ENCODE measurements around the gene SLC35E1. TPM values are rescaled to one million over a fixed set of nuclear protein-coding genes. Genes with fewer than 3 reads are reported as not detected.
"Not testable (repeated sequence)": the region's sequence is repeated elsewhere in the genome, so short reads cannot be mapped to it uniquely, and the experiment has no call there.

Gene SLC35E1
- total and polyA plus RNA-seq, 9 donors = 17.6 to 39.7 (median 30.2) TPM

GRCh38 chr19:16554776-16555175 is 17.4 kb downstream of the SLC35E1 start:
- 83 to 88% (median 87%) methylated on average over 8 of the region's 8 CpGs for WGBS, 3 donors
- H3K36me3 ChIP-seq = no peaks in the 10 kb centered on the region
- TF ChIP-seq EP300 (IDR thresholded peaks at IDR 0.05) = no peak

GRCh38 chr19:16551902-16552301 is 20.3 kb downstream of the SLC35E1 start:
- intact Hi-C loops (cut with DNase I); H3K4me1 ChIP-seq (ENCODE audit: insufficient read depth); H3K27me3 ChIP-seq; H3K36me3 ChIP-seq; DNase-seq; H3K9me3 ChIP-seq; H3K4me3 ChIP-seq; H3K27ac ChIP-seq: not testable (repeated sequence)
- 85 to 88% (median 87%) methylated on average over 6 of the region's 6 CpGs for WGBS, 3 donors

More at GRCh38 chr19:16554776-16555175, 17.4 kb downstream of the SLC35E1 start:
- H3K9me3 ChIP-seq = no peaks in the 10 kb centered on the region
- no peak for DNase-seq
- no peak overlapping the region for H3K4me3 ChIP-seq
- intact Hi-C loops (cut with DNase I) = no loop called here
- H3K27ac ChIP-seq = no peak overlapping the region
- no peaks in the 10 kb centered on the region for H3K27me3 ChIP-seq
- no peaks in the 10 kb centered on the region for H3K4me1 ChIP-seq (ENCODE audit: insufficient read depth)

GRCh38 chr19:16548956-16549355 is 23.3 kb downstream of the SLC35E1 start:
- Histone ChIP-seq H3K4me1 (ENCODE audit: insufficient read depth) (no peaks in the 10 kb centered on the region), H3K36me3 (no peaks in the 10 kb centered on the region), H3K9me3 (no peaks in the 10 kb centered on the region), H3K27ac (no peak overlapping the region), H3K27me3 (no peaks in the 10 kb centered on the region), H3K4me3 (no peak overlapping the region)
- intact Hi-C loops (cut with DNase I) = no loop called here
- WGBS, 3 donors = 88 to 95% (median 93%) methylated on average over 4 of the region's 4 CpGs
- TF ChIP-seq EP300 (IDR thresholded peaks at IDR 0.05) = no peak
- TF ChIP-seq, protein P1, sequence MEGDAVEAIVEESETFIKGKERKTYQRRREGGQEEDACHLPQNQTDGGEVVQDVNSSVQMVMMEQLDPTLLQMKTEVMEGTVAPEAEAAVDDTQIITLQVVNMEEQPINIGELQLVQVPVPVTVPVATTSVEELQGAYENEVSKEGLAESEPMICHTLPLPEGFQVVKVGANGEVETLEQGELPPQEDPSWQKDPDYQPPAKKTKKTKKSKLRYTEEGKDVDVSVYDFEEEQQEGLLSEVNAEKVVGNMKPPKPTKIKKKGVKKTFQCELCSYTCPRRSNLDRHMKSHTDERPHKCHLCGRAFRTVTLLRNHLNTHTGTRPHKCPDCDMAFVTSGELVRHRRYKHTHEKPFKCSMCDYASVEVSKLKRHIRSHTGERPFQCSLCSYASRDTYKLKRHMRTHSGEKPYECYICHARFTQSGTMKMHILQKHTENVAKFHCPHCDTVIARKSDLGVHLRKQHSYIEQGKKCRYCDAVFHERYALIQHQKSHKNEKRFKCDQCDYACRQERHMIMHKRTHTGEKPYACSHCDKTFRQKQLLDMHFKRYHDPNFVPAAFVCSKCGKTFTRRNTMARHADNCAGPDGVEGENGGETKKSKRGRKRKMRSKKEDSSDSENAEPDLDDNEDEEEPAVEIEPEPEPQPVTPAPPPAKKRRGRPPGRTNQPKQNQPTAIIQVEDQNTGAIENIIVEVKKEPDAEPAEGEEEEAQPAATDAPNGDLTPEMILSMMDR (IDR thresholded peaks at IDR 0.05) = no peak
- no peak for TF ChIP-seq POLR2A (IDR thresholded peaks at IDR 0.05)
- no peak for DNase-seq

DNA sequence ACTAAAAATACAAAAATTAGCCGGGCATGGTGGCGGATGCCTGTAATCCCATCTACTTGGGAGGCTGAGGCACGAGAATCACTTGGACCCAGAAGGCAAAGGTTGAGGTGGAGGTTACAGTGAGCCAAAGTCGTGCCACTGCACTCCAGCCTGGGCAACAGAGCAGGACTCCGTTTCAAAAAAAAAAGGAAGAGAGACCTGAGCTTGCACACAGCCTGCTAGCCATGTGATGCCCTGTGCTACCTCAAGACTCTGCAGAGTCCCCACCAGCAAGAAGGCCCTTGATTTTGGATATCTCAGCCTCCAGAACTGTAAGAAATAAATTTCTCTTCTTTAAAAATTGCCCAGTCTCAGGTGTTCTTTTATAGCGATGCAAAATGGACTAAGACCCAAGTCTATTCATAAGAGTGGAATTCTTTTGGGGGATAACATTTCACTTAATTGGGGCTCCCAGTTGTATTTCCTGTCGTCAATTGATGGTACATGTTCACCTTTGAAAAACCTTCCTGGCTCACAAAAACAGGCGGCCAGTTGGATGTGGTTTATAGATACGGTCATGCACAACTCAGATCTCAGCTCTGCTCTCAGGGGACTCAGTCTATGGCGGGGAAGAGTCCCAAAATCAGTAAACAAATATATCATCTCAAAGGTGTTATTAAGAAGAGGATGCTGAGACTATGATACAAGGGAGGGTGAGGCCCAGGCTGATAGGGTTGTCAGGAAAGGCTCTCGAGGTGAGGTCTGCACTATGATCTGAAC is 27.6 kb downstream of the SLC35E1 start:
- H3K27ac ChIP-seq = no peak overlapping the region
- no peak for DNase-seq
- TF ChIP-seq POLR2A (IDR thresholded peaks at IDR 0.05) (no peak), EP300 (IDR thresholded peaks at IDR 0.05) (no peak)
- TF ChIP-seq, protein P1 (IDR thresholded peaks at IDR 0.05) = no peak
- WGBS, 3 donors = 85 to 88% (median 85%) methylated on average over 11 of the region's 11 CpGs
- H3K4me3 ChIP-seq = no peak overlapping the region
- no peaks in the 10 kb centered on the region for H3K27me3 ChIP-seq
- peaks cover 9% of the 10 kb centered on the region for H3K4me1 ChIP-seq (ENCODE audit: insufficient read depth)
- intact Hi-C loops (cut with DNase I) = no loop called here
- H3K9me3 ChIP-seq = no peaks in the 10 kb centered on the region
- H3K36me3 ChIP-seq = no peaks in the 10 kb centered on the region

DNA sequence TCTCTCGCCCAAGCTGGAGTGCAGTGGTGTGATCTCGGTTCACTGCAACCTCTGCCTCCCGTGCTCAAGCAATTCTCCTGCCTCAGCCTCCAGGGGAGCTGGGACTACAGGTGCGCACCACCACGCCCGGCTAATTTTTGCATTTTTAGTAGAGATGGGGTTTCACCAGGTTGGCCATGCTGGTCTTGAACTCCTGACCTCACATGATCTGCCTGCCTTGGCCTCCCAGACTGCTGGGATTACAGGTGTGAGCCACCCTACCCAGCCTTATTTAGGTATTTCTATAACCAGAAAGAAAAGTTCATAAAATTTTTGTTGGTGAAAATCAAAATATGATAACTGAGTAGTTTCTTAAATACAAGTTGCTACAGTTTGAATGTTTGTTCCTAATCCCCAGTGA is 28.5 kb downstream of the SLC35E1 start:
- H3K9me3 ChIP-seq; H3K27ac ChIP-seq; H3K4me3 ChIP-seq; DNase-seq; H3K27me3 ChIP-seq; H3K36me3 ChIP-seq; intact Hi-C loops (cut with DNase I): not testable (repeated sequence)
- H3K4me1 ChIP-seq (ENCODE audit: insufficient read depth) = peaks cover 10% of the 10 kb centered on the region
- WGBS, 3 donors = 79 to 84% (median 80%) methylated on average over 6 of the region's 6 CpGs

GRCh38 chr19:16542910-16543472 is 29.2 kb downstream of the SLC35E1 start:
- intact Hi-C loops (cut with DNase I) = no loop called here
- TF ChIP-seq POLR2A (IDR thresholded peaks at IDR 0.05) (no peak), EP300 (IDR thresholded peaks at IDR 0.05) (no peak)
- TF ChIP-seq, protein P1 (IDR thresholded peaks at IDR 0.05) = no peak
- DNase-seq = no peak
- no peaks in the 10 kb centered on the region for H3K27me3 ChIP-seq
- H3K4me3 ChIP-seq = peak overlapping the region; percentile 84
- peak overlapping the region; percentile 75 to 78 for H3K27ac ChIP-seq
- H3K4me1 ChIP-seq (ENCODE audit: insufficient read depth) = peaks cover 10% of the 10 kb centered on the region
- H3K36me3 ChIP-seq = no peaks in the 10 kb centered on the region
- WGBS, 3 donors = 2 to 4% (median 3%) methylated on average over 15 of the region's 15 CpGs
- H3K9me3 ChIP-seq = no peaks in the 10 kb centered on the region
